ENCODE results near the gene ABCC6. TPM values are rescaled to one million over a fixed set of nuclear protein-coding genes. Genes with fewer than 3 reads are reported as not detected.

ABCC6 gene
- 0.92 to 1.4 TPM (median 1.2 TPM) in 5 replicates for total RNA-seq (2022; extraction: Qiagen RNA extraction)

DNA sequence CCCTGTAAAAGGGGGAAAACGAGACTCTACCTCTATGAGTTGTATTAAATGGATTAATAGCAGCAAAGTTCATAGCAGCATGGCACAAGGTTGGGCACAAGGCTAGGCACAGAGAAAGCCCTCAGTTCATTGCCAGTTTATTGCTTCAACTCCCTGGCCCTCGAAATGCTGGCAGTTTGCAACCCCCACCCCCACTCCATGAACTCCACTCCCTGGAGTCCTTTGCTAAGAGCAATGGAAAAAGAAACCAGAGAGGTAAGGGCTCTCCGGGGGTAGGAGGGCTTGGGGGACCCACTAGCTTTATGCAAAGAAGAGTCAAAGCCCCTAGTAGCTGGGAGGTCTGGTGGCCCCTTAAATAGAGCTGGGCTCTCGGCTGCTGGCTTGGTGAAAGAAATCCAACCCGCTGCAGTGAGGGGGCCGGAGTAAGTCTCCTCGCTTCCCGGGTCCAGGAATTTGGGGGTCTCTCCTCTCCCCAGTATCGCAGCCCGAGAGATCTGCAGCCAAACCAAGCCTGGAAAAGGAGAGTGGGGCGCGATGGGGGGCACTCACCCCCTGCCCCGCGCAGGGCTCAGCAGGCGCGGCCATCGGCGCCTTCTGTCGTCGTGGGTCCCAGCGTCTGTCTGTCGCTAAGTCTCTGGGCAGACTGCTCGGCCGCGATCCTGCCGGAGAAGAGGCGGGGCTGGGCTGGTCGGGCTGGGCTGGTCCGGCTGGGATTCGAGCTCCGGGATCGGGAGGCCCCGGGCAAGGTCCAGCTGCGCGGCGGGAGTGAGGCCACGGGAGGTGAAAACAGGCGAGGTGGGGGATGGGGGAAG lies at the start of gene ABCC6:
ABCC6 (minus strand) TSS at position 645 of the 812 bp plus-strand sequence; CDS start at position 585, 60 bp downstream.

Other genes with a start within 250 kb of the ABCC6 start
- gene NOMO3, start 9.0 kb upstream of the ABCC6 start, total RNA-seq (2022; extraction: Qiagen RNA extraction): 20.9 to 32.4 TPM (median 25.5 TPM) in 5 replicates
- gene NPIPA7, start 155.6 kb upstream of the ABCC6 start, total RNA-seq (2022; extraction: Qiagen RNA extraction): 7.5 to 14.1 TPM (median 11.1 TPM) in 5 replicates